ENCODE measurements around the gene SLC16A12. TPM values are rescaled to one million over a fixed set of nuclear protein-coding genes. Genes with fewer than 3 reads are reported as not detected.

Gene SLC16A12
- total RNA-seq, 1 experiment from 2014 or later: not detected

- DNase-seq: no peak
- no peak overlapping the region for H2AFZ ChIP-seq (ENCODE audit: low read length)
- H3K9me2 ChIP-seq (replicated peaks; ENCODE audit: insufficient read depth, low read length): no peaks in the 10 kb centered on the region
- H3K79me2 ChIP-seq (ENCODE audit: low read length): no peaks in the 10 kb centered on the region
- H3K36me3 ChIP-seq (ENCODE audit: insufficient read depth, low read length): no peaks in the 10 kb centered on the region
- H3K4me3 ChIP-seq (ENCODE audit: low read length): no peak overlapping the region
- no peak overlapping the region for H3K9ac ChIP-seq (ENCODE audit: low read length)
- no peaks in the 10 kb centered on the region for H3K27me3 ChIP-seq (ENCODE audit: low read length)
- no peaks in the 10 kb centered on the region for H4K20me1 ChIP-seq (ENCODE audit: insufficient read depth, low read depth, low read length)
- H3K9me3 ChIP-seq (ENCODE audit: low read length): no peaks in the 10 kb centered on the region
- no peaks in the 10 kb centered on the region for H3K4me1 ChIP-seq (ENCODE audit: low read length)
- H3K4me2 ChIP-seq (ENCODE audit: low read depth, low read length, poor library complexity, severe bottlenecking): no peak overlapping the region
- no peak overlapping the region for H3K27ac ChIP-seq (ENCODE audit: low read length)
Measured at GRCh38 chr10:89478085-89478738, 57.2 kb downstream of the SLC16A12 start.

GRCh38 chr10:89476150-89476549, 59.2 kb downstream of the SLC16A12 start:
- Histone ChIP-seq H2AFZ (ENCODE audit: low read length) (no peak overlapping the region), H3K9me3 (ENCODE audit: low read length) (no peaks in the 10 kb centered on the region), H3K4me1 (ENCODE audit: low read length) (no peaks in the 10 kb centered on the region), H3K9ac (ENCODE audit: low read length) (no peak overlapping the region), H3K4me3 (ENCODE audit: low read length) (no peak overlapping the region), H3K27me3 (ENCODE audit: low read length) (no peaks in the 10 kb centered on the region), H3K27ac (ENCODE audit: low read length) (no peak overlapping the region), H3K79me2 (ENCODE audit: low read length) (no peaks in the 10 kb centered on the region), H3K36me3 (ENCODE audit: insufficient read depth, low read length) (no peaks in the 10 kb centered on the region), H4K20me1 (ENCODE audit: insufficient read depth, low read depth, low read length) (no peaks in the 10 kb centered on the region), H3K9me2 (replicated peaks; ENCODE audit: insufficient read depth, low read length) (no peaks in the 10 kb centered on the region), H3K4me2 (ENCODE audit: low read depth, low read length, poor library complexity, severe bottlenecking) (no peak overlapping the region)
- no peak for DNase-seq

GRCh38 chr10:89475591-89475998, 59.8 kb downstream of the SLC16A12 start:
- no peaks in the 10 kb centered on the region for H3K36me3 ChIP-seq (ENCODE audit: insufficient read depth, low read length)
- H3K4me1 ChIP-seq (ENCODE audit: low read length): no peaks in the 10 kb centered on the region
- H3K27ac ChIP-seq (ENCODE audit: low read length): no peak overlapping the region
- no peaks in the 10 kb centered on the region for H3K9me3 ChIP-seq (ENCODE audit: low read length)
- no peak for DNase-seq
- H4K20me1 ChIP-seq (ENCODE audit: insufficient read depth, low read depth, low read length): no peaks in the 10 kb centered on the region
- no peak overlapping the region for H2AFZ ChIP-seq (ENCODE audit: low read length)
- no peaks in the 10 kb centered on the region for H3K9me2 ChIP-seq (replicated peaks; ENCODE audit: insufficient read depth, low read length)
- no peak overlapping the region for H3K9ac ChIP-seq (ENCODE audit: low read length)
- no peak overlapping the region for H3K4me3 ChIP-seq (ENCODE audit: low read length)
- H3K79me2 ChIP-seq (ENCODE audit: low read length): no peaks in the 10 kb centered on the region
- no peaks in the 10 kb centered on the region for H3K27me3 ChIP-seq (ENCODE audit: low read length)
- H3K4me2 ChIP-seq (ENCODE audit: low read depth, low read length, poor library complexity, severe bottlenecking): no peak overlapping the region

GRCh38 chr10:89475125-89475524, 60.3 kb downstream of the SLC16A12 start:
- no peaks in the 10 kb centered on the region for H3K4me1 ChIP-seq (ENCODE audit: low read length)
- H3K4me3 ChIP-seq (ENCODE audit: low read length): no peak overlapping the region
- DNase-seq: no peak
- no peaks in the 10 kb centered on the region for H3K27me3 ChIP-seq (ENCODE audit: low read length)
- no peak overlapping the region for H3K4me2 ChIP-seq (ENCODE audit: low read depth, low read length, poor library complexity, severe bottlenecking)
- H3K27ac ChIP-seq (ENCODE audit: low read length): no peak overlapping the region
- H3K9me3 ChIP-seq (ENCODE audit: low read length): no peaks in the 10 kb centered on the region
- no peaks in the 10 kb centered on the region for H4K20me1 ChIP-seq (ENCODE audit: insufficient read depth, low read depth, low read length)
- H3K79me2 ChIP-seq (ENCODE audit: low read length): no peaks in the 10 kb centered on the region
- H3K36me3 ChIP-seq (ENCODE audit: insufficient read depth, low read length): no peaks in the 10 kb centered on the region
- no peak overlapping the region for H3K9ac ChIP-seq (ENCODE audit: low read length)
- no peak overlapping the region for H2AFZ ChIP-seq (ENCODE audit: low read length)
- no peaks in the 10 kb centered on the region for H3K9me2 ChIP-seq (replicated peaks; ENCODE audit: insufficient read depth, low read length)

GRCh38 chr10:89474452-89474851, 60.9 kb downstream of the SLC16A12 start:
- H3K79me2 ChIP-seq (ENCODE audit: low read length): no peaks in the 10 kb centered on the region
- no peaks in the 10 kb centered on the region for H4K20me1 ChIP-seq (ENCODE audit: insufficient read depth, low read depth, low read length)
- no peak overlapping the region for H3K4me3 ChIP-seq (ENCODE audit: low read length)
- H3K9ac ChIP-seq (ENCODE audit: low read length): no peak overlapping the region
- no peaks in the 10 kb centered on the region for H3K4me1 ChIP-seq (ENCODE audit: low read length)
- H3K27ac ChIP-seq (ENCODE audit: low read length): no peak overlapping the region
- H3K4me2 ChIP-seq (ENCODE audit: low read depth, low read length, poor library complexity, severe bottlenecking): no peak overlapping the region
- no peaks in the 10 kb centered on the region for H3K9me2 ChIP-seq (replicated peaks; ENCODE audit: insufficient read depth, low read length)
- H3K27me3 ChIP-seq (ENCODE audit: low read length): no peaks in the 10 kb centered on the region
- DNase-seq: no peak
- no peak overlapping the region for H2AFZ ChIP-seq (ENCODE audit: low read length)
- H3K36me3 ChIP-seq (ENCODE audit: insufficient read depth, low read length): no peaks in the 10 kb centered on the region
- no peaks in the 10 kb centered on the region for H3K9me3 ChIP-seq (ENCODE audit: low read length)

DNA sequence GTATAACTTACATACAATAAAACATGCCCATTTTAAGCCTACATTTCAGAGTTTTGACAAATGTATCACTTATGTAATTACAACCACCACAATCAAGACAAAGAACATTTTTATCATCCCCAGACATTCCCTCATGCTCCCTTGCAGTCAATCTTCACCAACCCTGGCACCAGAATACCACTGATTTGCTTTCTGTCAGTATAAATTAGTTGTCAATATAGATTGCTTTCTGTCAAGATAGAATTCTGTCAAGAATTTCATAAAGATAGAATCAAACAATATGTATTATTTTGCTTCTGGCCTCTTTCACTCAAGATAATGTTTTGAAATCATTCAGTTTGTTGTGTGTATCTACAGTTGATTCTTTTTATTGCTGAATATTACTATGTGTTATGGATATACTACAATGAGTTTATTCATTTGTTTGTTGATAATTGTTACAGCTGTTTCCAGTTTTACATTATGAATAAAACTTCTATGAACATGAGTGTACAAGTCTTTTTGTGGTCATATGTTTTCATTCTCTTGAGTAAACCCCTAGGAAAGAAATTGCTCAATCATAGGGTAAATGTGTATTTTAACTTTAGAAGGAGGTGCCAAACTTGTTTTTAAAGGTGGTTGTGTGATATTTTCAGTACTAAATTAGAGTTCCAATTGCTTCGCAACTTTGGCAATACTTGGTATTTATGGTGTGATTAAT, 64.1 kb downstream of the SLC16A12 start:
- no peak overlapping the region for H3K4me3 ChIP-seq (ENCODE audit: low read length)
- H3K9me3 ChIP-seq (ENCODE audit: low read length): no peaks in the 10 kb centered on the region
- H3K27me3 ChIP-seq (ENCODE audit: low read length): no peaks in the 10 kb centered on the region
- DNase-seq: no peak
- no peaks in the 10 kb centered on the region for H3K36me3 ChIP-seq (ENCODE audit: insufficient read depth, low read length)
- H2AFZ ChIP-seq (ENCODE audit: low read length): no peak overlapping the region
- no peaks in the 10 kb centered on the region for H4K20me1 ChIP-seq (ENCODE audit: insufficient read depth, low read depth, low read length)
- H3K4me2 ChIP-seq (ENCODE audit: low read depth, low read length, poor library complexity, severe bottlenecking): no peak overlapping the region
- no peaks in the 10 kb centered on the region for H3K79me2 ChIP-seq (ENCODE audit: low read length)
- H3K27ac ChIP-seq (ENCODE audit: low read length): no peak overlapping the region
- no peak overlapping the region for H3K9ac ChIP-seq (ENCODE audit: low read length)
- H3K9me2 ChIP-seq (replicated peaks; ENCODE audit: insufficient read depth, low read length): no peaks in the 10 kb centered on the region
- no peaks in the 10 kb centered on the region for H3K4me1 ChIP-seq (ENCODE audit: low read length)

- no peak for DNase-seq
Measured at GRCh38 chr10:89470628-89471027, 64.8 kb downstream of the SLC16A12 start.

GRCh38 chr10:89469517-89469916, 65.9 kb downstream of the SLC16A12 start:
- H3K27me3 ChIP-seq (ENCODE audit: low read length): no peaks in the 10 kb centered on the region
- no peak for DNase-seq
- no peak overlapping the region for H3K9ac ChIP-seq (ENCODE audit: low read length)
- no peak overlapping the region for H3K27ac ChIP-seq (ENCODE audit: low read length)
- no peaks in the 10 kb centered on the region for H3K79me2 ChIP-seq (ENCODE audit: low read length)
- no peaks in the 10 kb centered on the region for H3K4me1 ChIP-seq (ENCODE audit: low read length)
- H4K20me1 ChIP-seq (ENCODE audit: insufficient read depth, low read depth, low read length): no peaks in the 10 kb centered on the region
- no peak overlapping the region for H3K4me2 ChIP-seq (ENCODE audit: low read depth, low read length, poor library complexity, severe bottlenecking)
- no peaks in the 10 kb centered on the region for H3K9me2 ChIP-seq (replicated peaks; ENCODE audit: insufficient read depth, low read length)
- no peak overlapping the region for H3K4me3 ChIP-seq (ENCODE audit: low read length)
- no peaks in the 10 kb centered on the region for H3K9me3 ChIP-seq (ENCODE audit: low read length)
- no peaks in the 10 kb centered on the region for H3K36me3 ChIP-seq (ENCODE audit: insufficient read depth, low read length)
- no peak overlapping the region for H2AFZ ChIP-seq (ENCODE audit: low read length)

More at GRCh38 chr10:89470628-89471027, 64.8 kb downstream of the SLC16A12 start:
- Histone ChIP-seq H3K4me1 (ENCODE audit: low read length) (no peaks in the 10 kb centered on the region), H3K9me3 (ENCODE audit: low read length) (no peaks in the 10 kb centered on the region), H3K9me2 (replicated peaks; ENCODE audit: insufficient read depth, low read length) (no peaks in the 10 kb centered on the region), H3K4me2 (ENCODE audit: low read depth, low read length, poor library complexity, severe bottlenecking) (no peak overlapping the region), H3K4me3 (ENCODE audit: low read length) (no peak overlapping the region), H3K27ac (ENCODE audit: low read length) (no peak overlapping the region), H3K79me2 (ENCODE audit: low read length) (no peaks in the 10 kb centered on the region), H2AFZ (ENCODE audit: low read length) (no peak overlapping the region), H3K36me3 (ENCODE audit: insufficient read depth, low read length) (no peaks in the 10 kb centered on the region), H3K9ac (ENCODE audit: low read length) (no peak overlapping the region), H4K20me1 (ENCODE audit: insufficient read depth, low read depth, low read length) (no peaks in the 10 kb centered on the region), H3K27me3 (ENCODE audit: low read length) (no peaks in the 10 kb centered on the region)
